ENCODE results near the gene CNTFR. TPM values are rescaled to one million over a fixed set of nuclear protein-coding genes. Genes with fewer than 3 reads are reported as not detected.
A peak's percentile ranks its signal among the peaks of the same experiment; 100 is the strongest.

Gene CNTFR
- total RNA-seq, 4 donors from 2014 or later: 0.29 to 4.6 (median 0.40) TPM; not detected in 1

DNA sequence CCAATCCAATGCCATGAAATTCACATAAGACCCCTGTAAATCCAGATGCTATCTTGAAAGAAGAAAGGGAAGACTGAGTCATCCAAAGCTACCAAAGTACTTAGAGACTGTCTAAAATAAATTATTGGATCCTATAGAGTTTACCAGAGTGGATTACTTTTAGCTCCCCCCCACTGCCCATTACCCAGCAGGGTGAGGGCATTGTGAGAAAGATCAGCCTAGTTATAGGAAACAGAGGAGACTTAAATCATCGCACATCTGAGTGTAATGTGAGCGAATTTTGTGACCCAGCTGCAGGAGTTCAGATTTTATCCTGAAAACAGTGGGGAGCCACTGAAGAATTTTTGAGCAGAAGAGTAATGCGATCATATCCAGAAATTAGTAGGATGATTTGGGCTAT, 65.2 kb downstream of the CNTFR start:
- Histone ChIP-seq H3K27ac (no peak overlapping the region), H3K4me1 (peaks cover 3 to 14% (median 13%) of the 10 kb centered on the region in 3 donors), H3K36me3 (no peaks in the 10 kb centered on the region), H3K27me3 (peaks cover 0 to 31% (median 0%) of the 10 kb centered on the region in 4 donors), H3K9me3 (no peaks in the 10 kb centered on the region), H3K4me3 (no peak overlapping the region)
- no peak for TF ChIP-seq POLR2A (IDR thresholded peaks at IDR 0.05)
- intact Hi-C loops (cut with DNase I): no loop called here
- DNase-seq: no peak
- WGBS, 2 donors: 82 to 83% methylated on average over 3 of the region's 3 CpGs

DNA sequence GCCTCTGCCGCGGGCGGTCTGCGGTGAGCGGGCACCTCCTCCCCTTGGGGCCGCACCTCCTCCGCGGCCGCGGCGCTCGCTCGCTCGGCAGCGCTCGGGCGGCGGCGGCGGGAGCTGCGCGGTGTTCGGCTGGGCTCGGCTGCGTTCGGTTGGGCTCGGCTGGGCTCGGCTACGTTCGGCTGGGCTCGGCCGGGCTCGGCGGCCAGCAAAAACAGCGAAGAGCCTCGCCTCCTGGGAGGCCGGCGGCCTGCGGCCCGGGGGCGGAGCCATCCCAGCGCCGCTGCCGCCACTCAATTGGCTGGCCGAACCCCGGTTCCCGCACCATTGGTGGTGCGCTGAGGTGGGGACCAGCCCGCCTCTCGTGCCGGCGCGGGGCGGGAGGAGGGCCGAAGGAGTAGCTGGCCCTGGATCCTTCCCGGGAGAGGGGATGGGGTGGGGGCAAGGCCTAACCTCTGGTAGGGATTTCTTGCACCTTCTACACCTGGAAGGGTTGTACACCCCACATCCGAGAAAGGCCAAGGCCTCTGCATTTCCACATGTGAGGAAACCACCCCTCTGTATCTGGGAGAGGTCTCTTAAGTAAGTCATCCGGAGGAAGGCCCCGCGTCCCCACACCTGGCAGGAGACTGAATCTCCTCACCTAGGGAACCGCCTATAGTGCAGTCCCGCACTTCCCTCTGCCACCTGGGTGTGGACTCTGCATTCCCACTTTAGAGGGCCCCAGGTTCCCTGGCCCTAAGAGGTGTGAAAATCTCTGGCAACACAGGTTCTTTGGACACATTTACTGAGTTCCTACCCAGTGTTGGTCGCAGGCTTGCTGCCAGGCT, 66.3 kb downstream of the CNTFR start, which contains the start of gene ENHO:
ENHO (minus strand) TSS at position 20 of the 827 bp plus-strand sequence. CDS start 1,295 bp downstream, outside the sequence.
- 20 to 42% methylated on average over 4 to 5 of the region's 63 CpGs for WGBS, 2 donors

DNA sequence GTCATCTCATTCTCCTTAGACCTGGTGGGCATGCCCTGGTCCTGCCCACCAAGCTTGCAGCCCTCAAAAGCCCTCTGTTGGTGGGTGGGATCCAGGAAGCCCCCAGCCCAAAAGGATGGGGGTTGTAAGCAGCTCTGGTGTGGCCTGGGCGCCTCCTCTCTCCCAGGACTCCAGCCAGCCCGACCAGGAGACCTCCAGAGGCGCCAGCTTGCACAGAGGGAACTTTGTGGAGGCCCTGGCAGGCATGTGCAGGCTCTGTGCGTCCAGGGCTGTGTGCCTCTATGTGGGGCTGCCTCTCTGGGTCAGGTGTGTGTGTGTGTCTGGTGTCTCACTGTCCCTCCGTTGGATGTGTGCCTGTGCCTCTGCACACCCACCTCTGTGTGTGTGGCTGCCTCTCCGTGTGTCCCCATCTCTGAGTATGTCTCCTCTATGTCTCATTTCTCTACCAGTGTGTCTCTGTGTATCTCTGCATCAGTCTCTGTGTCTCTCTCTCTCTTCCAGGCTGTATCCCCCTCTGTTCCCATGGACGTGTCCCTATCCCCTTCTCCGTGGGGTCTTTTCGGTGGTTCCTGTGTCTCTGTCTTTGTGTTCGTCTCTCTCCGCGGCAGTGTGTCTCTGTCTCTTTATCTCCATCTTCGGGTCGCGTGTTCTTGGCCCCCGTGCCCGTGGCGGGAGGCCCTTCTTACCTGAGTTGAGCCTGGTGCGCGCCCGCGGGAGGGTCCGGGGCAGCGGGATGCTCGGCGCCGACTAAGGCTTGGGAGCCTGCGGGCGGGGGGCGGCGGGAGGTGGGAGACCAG, 67.2 kb downstream of the CNTFR start:
- DNase-seq: no peak
- peaks cover 0 to 31% (median 0%) of the 10 kb centered on the region in 4 donors for H3K27me3 ChIP-seq
- H3K4me3 ChIP-seq: peak overlapping the region; percentile 29 to 71 (median 50)
- WGBS, 2 donors: 24 to 27% methylated on average over 15 to 17 of the region's 31 CpGs
- TF ChIP-seq POLR2A (IDR thresholded peaks at IDR 0.05): no peak
- TF ChIP-seq, protein P1, sequence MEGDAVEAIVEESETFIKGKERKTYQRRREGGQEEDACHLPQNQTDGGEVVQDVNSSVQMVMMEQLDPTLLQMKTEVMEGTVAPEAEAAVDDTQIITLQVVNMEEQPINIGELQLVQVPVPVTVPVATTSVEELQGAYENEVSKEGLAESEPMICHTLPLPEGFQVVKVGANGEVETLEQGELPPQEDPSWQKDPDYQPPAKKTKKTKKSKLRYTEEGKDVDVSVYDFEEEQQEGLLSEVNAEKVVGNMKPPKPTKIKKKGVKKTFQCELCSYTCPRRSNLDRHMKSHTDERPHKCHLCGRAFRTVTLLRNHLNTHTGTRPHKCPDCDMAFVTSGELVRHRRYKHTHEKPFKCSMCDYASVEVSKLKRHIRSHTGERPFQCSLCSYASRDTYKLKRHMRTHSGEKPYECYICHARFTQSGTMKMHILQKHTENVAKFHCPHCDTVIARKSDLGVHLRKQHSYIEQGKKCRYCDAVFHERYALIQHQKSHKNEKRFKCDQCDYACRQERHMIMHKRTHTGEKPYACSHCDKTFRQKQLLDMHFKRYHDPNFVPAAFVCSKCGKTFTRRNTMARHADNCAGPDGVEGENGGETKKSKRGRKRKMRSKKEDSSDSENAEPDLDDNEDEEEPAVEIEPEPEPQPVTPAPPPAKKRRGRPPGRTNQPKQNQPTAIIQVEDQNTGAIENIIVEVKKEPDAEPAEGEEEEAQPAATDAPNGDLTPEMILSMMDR (IDR thresholded peaks at IDR 0.05): no peak
- intact Hi-C loops (cut with DNase I): no loop called here
- peaks cover 3 to 14% (median 13%) of the 10 kb centered on the region in 3 donors for H3K4me1 ChIP-seq
- peak overlapping the region in 1 of 4 donors; percentile 20 for H3K27ac ChIP-seq
- no peaks in the 10 kb centered on the region for H3K9me3 ChIP-seq
- H3K36me3 ChIP-seq: no peaks in the 10 kb centered on the region

More for the DNA sequence above, 66.3 kb downstream of the CNTFR start, which contains the start of gene ENHO:
- peak within 1 kb of the TSS in 1 of 4 donors; percentile 28 for H3K27ac ChIP-seq
- intact Hi-C loops (cut with DNase I): no loop called here
- TF ChIP-seq, protein P1 (IDR thresholded peaks at IDR 0.05): no peak
- TF ChIP-seq POLR2A (IDR thresholded peaks at IDR 0.05): no peak
- no peaks in the 10 kb centered on the region for H3K36me3 ChIP-seq
- H3K4me3 ChIP-seq: peak within 1 kb of the TSS; percentile 29 to 71 (median 50)
- peaks cover 3 to 14% (median 13%) of the 10 kb centered on the region in 3 donors for H3K4me1 ChIP-seq
- DNase-seq: peak; percentile 25
- no peaks in the 10 kb centered on the region for H3K9me3 ChIP-seq
- peaks cover 0 to 31% (median 0%) of the 10 kb centered on the region in 4 donors for H3K27me3 ChIP-seq

DNA sequence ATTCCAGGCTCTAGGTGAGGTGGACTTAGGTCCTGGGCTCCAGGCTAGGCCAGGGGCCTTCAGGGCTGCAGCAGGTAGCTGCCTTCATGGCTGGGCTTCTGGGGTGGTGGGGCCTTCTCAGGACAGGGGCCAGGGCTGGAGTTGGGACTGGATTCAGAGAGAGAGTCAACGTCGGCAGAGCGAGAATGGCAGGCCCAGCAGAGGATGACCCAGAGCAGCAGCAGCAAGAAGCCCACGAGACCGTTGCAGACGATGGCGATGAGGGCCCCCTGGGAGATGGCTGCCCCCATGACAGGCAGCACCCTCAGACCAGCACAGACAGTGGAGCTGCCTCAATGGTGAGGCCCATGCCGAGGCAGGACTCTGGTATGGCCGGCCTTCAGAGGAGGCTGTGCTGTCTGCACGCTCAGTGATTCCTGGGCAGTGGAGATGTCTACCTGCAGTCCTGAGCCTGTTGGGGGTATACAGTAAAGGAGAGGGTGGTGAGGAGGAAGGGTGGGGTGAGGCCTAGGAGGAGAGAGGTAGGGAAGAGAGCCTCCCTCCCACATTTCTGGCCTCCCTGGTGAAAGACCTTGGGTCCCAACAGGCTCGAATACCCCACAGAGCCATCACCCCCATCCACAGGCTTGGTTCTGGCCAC, 68.0 kb downstream of the CNTFR start:
- 96 to 97% methylated on average over 5 to 8 of the region's 11 CpGs for WGBS, 2 donors
- DNase-seq: no peak
- Histone ChIP-seq H3K4me3 (no peak overlapping the region), H3K9me3 (no peaks in the 10 kb centered on the region), H3K4me1 (peaks cover 3 to 14% (median 13%) of the 10 kb centered on the region in 3 donors), H3K27me3 (peaks cover 0 to 31% (median 0%) of the 10 kb centered on the region in 4 donors), H3K36me3 (no peaks in the 10 kb centered on the region), H3K27ac (no peak overlapping the region)
- intact Hi-C loops (cut with DNase I): no loop called here
- TF ChIP-seq POLR2A (IDR thresholded peaks at IDR 0.05): no peak
- TF ChIP-seq, protein P1 (IDR thresholded peaks at IDR 0.05): no peak
